ENCODE results near the gene RNF224.
A peak's percentile ranks its signal among the peaks of the same experiment; 100 is the strongest.

Gene RNF224

GRCh38 chr9:137206602-137207001, 20.7 kb upstream of the RNF224 start:
- no peak for DNase-seq
- no peaks in the 10 kb centered on the region for H3K27me3 ChIP-seq
- no peaks in the 10 kb centered on the region for H3K36me3 ChIP-seq
- H3K9me3 ChIP-seq, result no peaks in the 10 kb centered on the region
- TF ChIP-seq CTCF (IDR thresholded peaks at IDR 0.05; ENCODE audit: low read depth, low read length), result no peak
- peak overlapping the region; percentile 98 for H3K4me3 ChIP-seq (ENCODE audit: low read depth, low read length)
- H3K4me1 ChIP-seq, result peaks cover 4% of the 10 kb centered on the region

GRCh38 chr9:137211532-137211931, 15.8 kb upstream of the RNF224 start:
- TF ChIP-seq CTCF (IDR thresholded peaks at IDR 0.05; ENCODE audit: low read depth, low read length), result no peak
- Histone ChIP-seq H3K27me3 (no peaks in the 10 kb centered on the region), H3K36me3 (no peaks in the 10 kb centered on the region), H3K9me3 (no peaks in the 10 kb centered on the region), H3K4me1 (no peaks in the 10 kb centered on the region; the same call in 1 of the 2 replicates), H3K4me3 (ENCODE audit: low read depth, low read length) (no peak overlapping the region)
- no peak for DNase-seq

DNA sequence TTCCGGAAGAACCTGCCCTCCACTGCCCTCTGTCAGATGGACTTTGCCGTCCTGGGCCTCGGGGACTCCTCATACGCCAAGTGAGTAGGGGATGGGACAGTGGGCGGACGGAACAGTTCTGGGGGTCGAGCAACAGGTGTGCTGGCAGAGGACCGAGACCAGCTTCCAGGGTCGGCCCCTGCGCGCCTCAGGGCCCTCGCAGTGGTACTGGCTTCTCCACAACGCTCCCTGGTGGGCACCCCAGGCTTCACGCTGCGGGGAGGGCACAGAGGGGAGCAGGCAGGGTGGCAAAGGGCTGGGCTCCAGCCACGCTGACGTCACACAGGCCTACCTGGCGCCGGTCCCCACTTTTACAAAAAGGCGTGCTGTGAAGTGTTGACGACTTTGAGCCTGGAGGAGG, 14.8 kb upstream of the RNF224 start:
- no peaks in the 10 kb centered on the region for H3K9me3 ChIP-seq
- H3K27me3 ChIP-seq, result no peaks in the 10 kb centered on the region
- TF ChIP-seq CTCF (IDR thresholded peaks at IDR 0.05; ENCODE audit: low read depth, low read length), result peak; percentile 28
- DNase-seq, result no peak
- H3K36me3 ChIP-seq, result no peaks in the 10 kb centered on the region
- H3K4me1 ChIP-seq, result peaks cover 1% of the 10 kb centered on the region
- H3K4me3 ChIP-seq (ENCODE audit: low read depth, low read length), result no peak overlapping the region

DNA sequence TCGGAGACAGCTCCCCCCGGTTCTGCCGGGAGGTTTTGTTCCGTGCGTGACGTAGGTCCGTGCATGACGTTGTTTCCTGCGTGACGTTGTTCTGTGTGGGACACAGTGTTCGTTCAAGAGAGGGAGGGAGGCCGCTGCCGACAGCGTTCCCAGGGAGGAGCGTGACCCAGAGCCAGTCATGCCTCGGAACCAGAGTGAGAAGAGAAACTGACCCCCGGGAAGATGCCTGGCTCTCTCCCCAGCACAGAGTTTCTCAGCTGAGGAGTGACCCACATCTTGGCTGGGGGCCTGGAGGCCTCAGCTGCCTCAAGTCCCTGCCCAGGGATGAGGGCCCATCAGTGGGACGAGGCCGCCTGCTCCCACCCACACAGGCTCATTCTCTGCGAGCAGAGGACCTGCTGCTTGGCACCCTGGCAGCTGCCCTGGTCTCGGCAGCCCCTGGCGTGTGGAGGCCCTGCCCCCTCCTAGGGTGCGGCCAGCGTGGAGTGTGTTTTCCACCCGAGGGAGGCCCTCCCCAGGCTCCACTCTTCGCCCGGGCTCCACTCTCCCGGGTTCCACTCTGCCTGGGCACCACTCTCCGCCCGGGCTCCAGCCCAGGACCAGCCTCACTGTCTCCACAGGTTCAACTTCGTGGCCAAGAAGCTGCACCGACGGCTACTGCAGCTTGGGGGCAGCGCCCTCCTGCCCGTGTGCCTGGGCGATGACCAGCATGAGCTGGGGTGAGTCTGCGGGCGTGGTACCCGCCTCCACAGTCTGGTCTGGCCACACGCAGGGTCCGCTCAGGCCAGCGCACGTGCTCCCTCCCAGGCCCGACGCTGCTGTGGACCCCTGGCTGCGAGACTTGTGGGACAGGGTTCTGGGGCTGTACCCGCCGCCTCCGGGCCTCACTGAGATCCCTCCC, 13.9 kb upstream of the RNF224 start:
- peak; percentile 43 for TF ChIP-seq CTCF (IDR thresholded peaks at IDR 0.05; ENCODE audit: low read depth, low read length)
- Histone ChIP-seq H3K27me3 (no peaks in the 10 kb centered on the region), H3K4me1 (peaks cover 10% of the 10 kb centered on the region), H3K4me3 (ENCODE audit: low read depth, low read length) (no peak overlapping the region), H3K9me3 (no peaks in the 10 kb centered on the region), H3K36me3 (no peaks in the 10 kb centered on the region)
- DNase-seq, result no peak

- no peak overlapping the region for H3K4me3 ChIP-seq (ENCODE audit: low read depth, low read length)
- no peaks in the 10 kb centered on the region for H3K36me3 ChIP-seq
- peaks cover 13% of the 10 kb centered on the region for H3K4me1 ChIP-seq
- no peaks in the 10 kb centered on the region for H3K27me3 ChIP-seq
- no peak for TF ChIP-seq CTCF (IDR thresholded peaks at IDR 0.05; ENCODE audit: low read depth, low read length)
- no peak for DNase-seq
- no peaks in the 10 kb centered on the region for H3K9me3 ChIP-seq
Observed at GRCh38 chr9:137214620-137215019, 12.7 kb upstream of the RNF224 start.

All from BE2C (cell line).